Loucy (cell line): ENCODE results near the gene C1QTNF8.

ENCODE experiments used
- H2AFZ ChIP-seq: fragments of 200-600 bp; sonication (generic); 2 replicates; pipeline ENCODE4 v1.6.0; 2016; ENCODE audit warnings: antibody characterized with exemption, mild to moderate bottlenecking, low read length, moderate library complexity
- H3F3A ChIP-seq: fragments of 200-600 bp; 2 replicates; pipeline ENCODE4 v1.6.0; 2016; ENCODE audit warnings: antibody characterized with exemption, low read depth, mild to moderate bottlenecking
- H3K27me3 ChIP-seq: fragments of 200-600 bp; sonication (generic); 2 replicates; pipeline ENCODE4 v1.6.1; 2014; ENCODE audit warnings: low read length, mild to moderate bottlenecking; ENCODE audit not compliant: insufficient read depth, poor library complexity, severe bottlenecking
- H3K36me3 ChIP-seq: fragments of 200-600 bp; sonication (generic); 2 replicates; pipeline ENCODE4 v1.6.1; 2016; ENCODE audit warnings: low read length; ENCODE audit not compliant: insufficient read depth
- H3K4me1 ChIP-seq: fragments of 200-600 bp; sonication (generic); 2 replicates; pipeline ENCODE4 v1.5.1; 2014; ENCODE audit warnings: low read length, mild to moderate bottlenecking; ENCODE audit not compliant: insufficient read depth, poor library complexity, severe bottlenecking
- H3K4me2 ChIP-seq: fragments of 200-600 bp; sonication (generic); 2 replicates; pipeline ENCODE4 v1.6.0; 2014; ENCODE audit warnings: antibody characterized with exemption, low read length, low read depth, mild to moderate bottlenecking; ENCODE audit not compliant: poor library complexity, severe bottlenecking
- H3K4me3 ChIP-seq: fragments of 200-600 bp; sonication (generic); 2 replicates; pipeline ENCODE4 v1.5.1; 2014; ENCODE audit warnings: low read length, mild to moderate bottlenecking, mixed read lengths; ENCODE audit not compliant: poor library complexity, severe bottlenecking
- H3K79me2 ChIP-seq: fragments of 200-600 bp; sonication (generic); 2 replicates; pipeline ENCODE4 v1.6.1; 2014; ENCODE audit warnings: low read length; ENCODE audit not compliant: insufficient read depth
- H3K9ac ChIP-seq: fragments of 200-600 bp; sonication (generic); 2 replicates; pipeline ENCODE4 v1.6.0; 2014; ENCODE audit warnings: mild to moderate bottlenecking, low read depth, low read length, moderate library complexity; ENCODE audit not compliant: poor library complexity, severe bottlenecking
- H3K9me2 ChIP-seq: fragments of 200-600 bp; sonication (generic); replicated peaks from 2 replicates; pipeline ENCODE4 v1.6.1; 2016; ENCODE audit warnings: low read depth, low read length, mixed read lengths
- H3K9me3 ChIP-seq: fragments of 200-600 bp; sonication (generic); 2 replicates; pipeline ENCODE4 v1.6.1; 2014; ENCODE audit warnings: mild to moderate bottlenecking, antibody characterized with exemption, low read length, low read depth; ENCODE audit not compliant: insufficient read depth
- H4K20me1 ChIP-seq: fragments of 200-600 bp; sonication (generic); 2 replicates; pipeline ENCODE4 v1.6.0; 2014; ENCODE audit warnings: antibody characterized with exemption, low read length, mild to moderate bottlenecking; ENCODE audit not compliant: insufficient read depth, poor library complexity, severe bottlenecking
- EZH2phosphoT487 ChIP-seq: fragments of 200-600 bp; IDR thresholded peaks from 2 replicates; pipeline ENCODE4 v1.6.1; 2018; ENCODE audit warnings: antibody characterized with exemption, mild to moderate bottlenecking, moderate library complexity, borderline replicate concordance
- TF ChIP-seq, protein P1 (sequence below): fragments of 200-600 bp; sonication (generic); conservative IDR thresholded peaks from 2 replicates; pipeline ENCODE4 v1.5.1; 2014; ENCODE audit warnings: mild to moderate bottlenecking, antibody characterized with exemption, low read length

C1QTNF8 gene

DNA sequence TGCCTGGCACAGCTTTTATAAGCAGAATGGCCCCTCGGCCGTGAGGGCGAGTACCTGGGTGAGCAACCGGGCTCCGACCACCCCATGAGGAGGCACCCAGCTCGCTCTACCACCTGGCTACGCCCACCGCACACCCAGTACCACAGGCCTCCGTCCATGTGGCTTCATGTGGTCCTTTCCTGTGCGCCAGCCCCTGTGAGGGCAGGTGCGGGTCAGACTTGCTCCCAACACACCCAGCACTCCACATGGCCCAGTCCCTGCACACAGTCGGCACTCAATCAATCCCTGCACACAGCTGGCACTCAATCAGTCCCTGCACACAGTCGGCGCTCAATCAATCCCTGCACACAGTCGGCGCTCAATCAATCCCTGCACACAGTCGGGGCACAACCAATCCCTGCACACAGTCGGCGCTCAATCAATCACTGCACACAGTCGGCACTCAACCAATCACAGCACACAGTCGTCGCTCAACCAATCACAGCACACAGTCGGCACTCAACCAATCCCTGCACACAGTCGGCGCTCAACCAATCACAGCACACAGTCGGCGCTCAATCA lies 4.0 kb downstream of the C1QTNF8 start:
- no peaks in the 10 kb centered on the region for H3K4me1 ChIP-seq
- H3K9me2 ChIP-seq: no peaks in the 10 kb centered on the region
- TF ChIP-seq EZH2phosphoT487: no peak
- TF ChIP-seq, protein P1, sequence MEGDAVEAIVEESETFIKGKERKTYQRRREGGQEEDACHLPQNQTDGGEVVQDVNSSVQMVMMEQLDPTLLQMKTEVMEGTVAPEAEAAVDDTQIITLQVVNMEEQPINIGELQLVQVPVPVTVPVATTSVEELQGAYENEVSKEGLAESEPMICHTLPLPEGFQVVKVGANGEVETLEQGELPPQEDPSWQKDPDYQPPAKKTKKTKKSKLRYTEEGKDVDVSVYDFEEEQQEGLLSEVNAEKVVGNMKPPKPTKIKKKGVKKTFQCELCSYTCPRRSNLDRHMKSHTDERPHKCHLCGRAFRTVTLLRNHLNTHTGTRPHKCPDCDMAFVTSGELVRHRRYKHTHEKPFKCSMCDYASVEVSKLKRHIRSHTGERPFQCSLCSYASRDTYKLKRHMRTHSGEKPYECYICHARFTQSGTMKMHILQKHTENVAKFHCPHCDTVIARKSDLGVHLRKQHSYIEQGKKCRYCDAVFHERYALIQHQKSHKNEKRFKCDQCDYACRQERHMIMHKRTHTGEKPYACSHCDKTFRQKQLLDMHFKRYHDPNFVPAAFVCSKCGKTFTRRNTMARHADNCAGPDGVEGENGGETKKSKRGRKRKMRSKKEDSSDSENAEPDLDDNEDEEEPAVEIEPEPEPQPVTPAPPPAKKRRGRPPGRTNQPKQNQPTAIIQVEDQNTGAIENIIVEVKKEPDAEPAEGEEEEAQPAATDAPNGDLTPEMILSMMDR: no peak
- no peaks in the 10 kb centered on the region for H3K79me2 ChIP-seq
- H2AFZ ChIP-seq: no peak overlapping the region
- H3F3A ChIP-seq: no peaks in the 10 kb centered on the region
- no peaks in the 10 kb centered on the region for H3K27me3 ChIP-seq
- H4K20me1 ChIP-seq: no peaks in the 10 kb centered on the region
- no peaks in the 10 kb centered on the region for H3K36me3 ChIP-seq
- H3K4me2 ChIP-seq: no peak overlapping the region
- no peak overlapping the region for H3K9ac ChIP-seq
- H3K4me3 ChIP-seq: no peak overlapping the region
- no peaks in the 10 kb centered on the region for H3K9me3 ChIP-seq

DNA sequence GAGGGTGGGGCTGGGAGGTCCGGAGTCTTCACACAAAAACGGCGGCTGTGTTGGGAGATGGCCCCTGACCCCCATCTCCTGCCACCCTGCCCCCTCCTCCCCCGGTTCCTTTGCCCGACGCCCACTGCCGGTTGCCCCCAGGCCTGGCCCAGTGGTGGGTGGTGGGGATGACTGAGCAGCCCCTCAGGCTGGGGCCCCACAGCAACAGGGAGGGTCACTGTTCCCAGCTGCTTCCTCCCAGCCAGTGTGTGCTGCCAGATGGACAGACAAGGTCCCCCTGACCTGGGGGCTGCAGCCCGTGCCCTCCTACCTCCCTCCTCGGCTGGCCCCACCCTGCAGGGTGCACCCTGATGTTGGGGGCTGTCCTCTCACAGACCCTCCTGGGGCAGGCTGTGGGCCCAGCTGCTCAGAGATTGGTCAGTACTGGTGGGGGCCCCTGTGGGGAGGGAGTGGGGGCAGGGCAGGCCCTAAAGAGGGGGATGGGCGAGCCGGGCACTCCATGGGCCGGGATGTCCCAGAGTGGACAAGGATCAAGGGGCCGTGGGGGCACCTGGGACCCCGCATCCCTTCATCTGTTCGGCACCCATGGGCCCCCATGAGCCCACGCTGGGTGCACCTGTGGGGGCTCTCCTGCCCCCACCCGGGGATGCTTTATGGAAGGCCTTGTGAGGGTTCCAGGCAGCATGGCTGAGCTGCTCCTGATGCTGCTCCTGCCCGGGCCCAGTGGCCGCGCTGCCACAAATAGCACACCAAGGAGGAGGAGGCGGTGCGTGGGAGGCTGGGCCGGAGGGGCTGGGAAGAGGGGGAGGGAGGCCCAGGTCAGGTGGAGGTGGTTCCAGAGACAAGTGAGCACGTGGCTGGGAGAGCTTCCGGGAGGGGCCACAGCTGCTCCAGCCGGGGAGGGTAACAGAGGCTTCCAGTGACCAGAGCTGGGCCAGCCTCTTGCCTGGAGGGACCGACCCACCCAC lies 5.1 kb downstream of the C1QTNF8 start:
- no peaks in the 10 kb centered on the region for H4K20me1 ChIP-seq
- no peaks in the 10 kb centered on the region for H3K36me3 ChIP-seq
- no peaks in the 10 kb centered on the region for H3F3A ChIP-seq
- H3K4me3 ChIP-seq: no peak overlapping the region
- no peak for TF ChIP-seq EZH2phosphoT487
- TF ChIP-seq, protein P1: no peak
- H3K4me1 ChIP-seq: no peaks in the 10 kb centered on the region
- no peak overlapping the region for H2AFZ ChIP-seq
- H3K9me2 ChIP-seq: no peaks in the 10 kb centered on the region
- no peak overlapping the region for H3K4me2 ChIP-seq
- H3K27me3 ChIP-seq: no peaks in the 10 kb centered on the region
- H3K9me3 ChIP-seq: no peaks in the 10 kb centered on the region
- H3K9ac ChIP-seq: no peak overlapping the region
- H3K79me2 ChIP-seq: no peaks in the 10 kb centered on the region

DNA sequence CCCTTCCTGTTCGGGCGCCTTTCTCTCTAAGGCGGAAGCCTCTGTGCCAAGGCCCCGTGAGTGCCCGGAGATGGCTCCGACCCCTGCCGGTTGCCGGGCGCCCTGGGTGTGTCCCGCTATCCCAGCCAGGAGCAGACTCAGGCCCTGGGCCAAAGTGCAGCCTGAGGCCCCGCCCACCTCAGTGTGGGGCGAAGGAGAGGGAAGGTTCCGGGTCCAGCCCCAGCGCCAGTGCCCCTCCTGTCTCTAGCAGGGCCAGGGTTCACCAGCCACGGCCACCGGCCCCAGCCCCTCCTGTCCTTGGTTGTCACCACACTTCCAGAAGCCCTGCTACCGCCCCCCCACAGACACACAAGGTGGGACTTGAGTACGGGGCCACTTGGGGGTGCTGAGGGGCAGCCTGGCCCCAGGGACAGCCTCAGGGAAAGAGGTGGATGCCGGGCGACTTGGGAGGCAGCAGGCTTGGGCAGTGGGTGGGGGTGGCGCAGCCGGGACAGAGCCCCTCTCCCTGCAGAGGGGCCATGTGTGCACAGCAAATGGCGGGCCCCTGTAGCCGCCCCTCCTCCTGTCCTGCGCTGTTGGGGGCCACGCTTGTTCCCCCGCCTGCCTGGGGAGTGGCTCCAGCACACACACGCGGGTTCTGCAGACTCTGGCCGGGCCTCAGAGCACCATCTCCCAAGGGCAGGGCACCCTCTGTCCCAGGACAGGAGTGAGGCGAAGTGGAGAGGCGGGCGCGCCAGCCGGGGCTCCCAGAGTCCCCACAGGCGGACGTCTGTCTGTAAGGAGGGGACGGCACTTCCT lies 6.0 kb downstream of the C1QTNF8 start:
- H3F3A ChIP-seq: no peaks in the 10 kb centered on the region
- no peaks in the 10 kb centered on the region for H3K4me1 ChIP-seq
- no peak for TF ChIP-seq EZH2phosphoT487
- TF ChIP-seq, protein P1: no peak
- H3K4me3 ChIP-seq: no peak overlapping the region
- no peaks in the 10 kb centered on the region for H3K36me3 ChIP-seq
- H3K4me2 ChIP-seq: no peak overlapping the region
- no peaks in the 10 kb centered on the region for H3K79me2 ChIP-seq
- H3K9ac ChIP-seq: no peak overlapping the region
- H4K20me1 ChIP-seq: no peaks in the 10 kb centered on the region
- no peaks in the 10 kb centered on the region for H3K9me2 ChIP-seq
- no peaks in the 10 kb centered on the region for H3K27me3 ChIP-seq
- no peak overlapping the region for H2AFZ ChIP-seq
- H3K9me3 ChIP-seq: no peaks in the 10 kb centered on the region
